GM19043 (cell line): Measurements from ENCODE around the gene HEPHL1.
"Not testable (repeated sequence)": the region's sequence is repeated elsewhere in the genome, so short reads cannot be mapped to it uniquely, and the experiment has no call there.

Source experiments
- ATAC-seq: cut with Tn5 transposase; IDR thresholded peaks from one replicate; pipeline ENCODE4 v1.9.1; 2021; ENCODE audit warnings: low read depth; ENCODE audit not compliant: unreplicated experiment

The HEPHL1 gene

GRCh38 chr11:94020777-94021481 lies at the start of gene HEPHL1:
Gene HEPHL1 (plus strand): TSS chr11:94021354. CDS start chr11:94021369, 15 bp downstream.
- ATAC-seq = no peak

GRCh38 chr11:93972790-93973189 lies 48.4 kb upstream of the HEPHL1 start:
- ATAC-seq = no peak

GRCh38 chr11:93973322-93974051 lies 47.7 kb upstream of the HEPHL1 start:
- ATAC-seq = not testable (repeated sequence)

GRCh38 chr11:93974759-93975158 lies 46.4 kb upstream of the HEPHL1 start:
- no peak for ATAC-seq

- ATAC-seq = not testable (repeated sequence)
Measured at GRCh38 chr11:93976577-93977254, 44.4 kb upstream of the HEPHL1 start.

- ATAC-seq = no peak
Measured at GRCh38 chr11:93983542-93984195, 37.5 kb upstream of the HEPHL1 start.

- no peak for ATAC-seq
Measured at GRCh38 chr11:93984196-93984567, 37.0 kb upstream of the HEPHL1 start.

- no peak for ATAC-seq
Measured at GRCh38 chr11:93984936-93985335, 36.2 kb upstream of the HEPHL1 start.

- no peak for ATAC-seq
Measured at GRCh38 chr11:93986716-93987115, 34.4 kb upstream of the HEPHL1 start.

GRCh38 chr11:93988455-93988854 lies 32.7 kb upstream of the HEPHL1 start:
- ATAC-seq = no peak

GRCh38 chr11:93988912-93989311 lies 32.2 kb upstream of the HEPHL1 start:
- ATAC-seq = no peak

- no peak for ATAC-seq
Measured at GRCh38 chr11:93993747-93994146, 27.4 kb upstream of the HEPHL1 start.

GRCh38 chr11:93997741-93998140 lies 23.4 kb upstream of the HEPHL1 start:
- no peak for ATAC-seq

GRCh38 chr11:94000659-94001058 lies 20.5 kb upstream of the HEPHL1 start:
- no peak for ATAC-seq

GRCh38 chr11:94002226-94002625 lies 18.9 kb upstream of the HEPHL1 start:
- ATAC-seq = no peak

- no peak for ATAC-seq
Measured at GRCh38 chr11:94007426-94007825, 13.7 kb upstream of the HEPHL1 start.

GRCh38 chr11:94007906-94008305 lies 13.2 kb upstream of the HEPHL1 start:
- ATAC-seq = no peak

GRCh38 chr11:94010136-94010535 lies 11.0 kb upstream of the HEPHL1 start:
- no peak for ATAC-seq

- ATAC-seq = no peak
Measured at GRCh38 chr11:94011478-94011877, 9.7 kb upstream of the HEPHL1 start.

- ATAC-seq = no peak
Measured at GRCh38 chr11:94017446-94017845, 3.7 kb upstream of the HEPHL1 start.

GRCh38 chr11:94018721-94019120 lies 2.4 kb upstream of the HEPHL1 start:
- no peak for ATAC-seq
